Loucy (cell line): ENCODE measurements around the gene FOXO6.

Experiments
- EZH2phosphoT487 ChIP-seq: fragments of 200-600 bp; IDR thresholded peaks from 2 replicates; pipeline ENCODE4 v1.6.1; 2018; ENCODE audit warnings: antibody characterized with exemption, mild to moderate bottlenecking, moderate library complexity, borderline replicate concordance
- TF ChIP-seq, protein P1 (sequence below): fragments of 200-600 bp; sonication (generic); conservative IDR thresholded peaks from 2 replicates; pipeline ENCODE4 v1.5.1; 2014; ENCODE audit warnings: mild to moderate bottlenecking, antibody characterized with exemption, low read length

- TF ChIP-seq, protein P1, sequence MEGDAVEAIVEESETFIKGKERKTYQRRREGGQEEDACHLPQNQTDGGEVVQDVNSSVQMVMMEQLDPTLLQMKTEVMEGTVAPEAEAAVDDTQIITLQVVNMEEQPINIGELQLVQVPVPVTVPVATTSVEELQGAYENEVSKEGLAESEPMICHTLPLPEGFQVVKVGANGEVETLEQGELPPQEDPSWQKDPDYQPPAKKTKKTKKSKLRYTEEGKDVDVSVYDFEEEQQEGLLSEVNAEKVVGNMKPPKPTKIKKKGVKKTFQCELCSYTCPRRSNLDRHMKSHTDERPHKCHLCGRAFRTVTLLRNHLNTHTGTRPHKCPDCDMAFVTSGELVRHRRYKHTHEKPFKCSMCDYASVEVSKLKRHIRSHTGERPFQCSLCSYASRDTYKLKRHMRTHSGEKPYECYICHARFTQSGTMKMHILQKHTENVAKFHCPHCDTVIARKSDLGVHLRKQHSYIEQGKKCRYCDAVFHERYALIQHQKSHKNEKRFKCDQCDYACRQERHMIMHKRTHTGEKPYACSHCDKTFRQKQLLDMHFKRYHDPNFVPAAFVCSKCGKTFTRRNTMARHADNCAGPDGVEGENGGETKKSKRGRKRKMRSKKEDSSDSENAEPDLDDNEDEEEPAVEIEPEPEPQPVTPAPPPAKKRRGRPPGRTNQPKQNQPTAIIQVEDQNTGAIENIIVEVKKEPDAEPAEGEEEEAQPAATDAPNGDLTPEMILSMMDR, result no peak
- TF ChIP-seq EZH2phosphoT487, result no peak
Observed at GRCh38 chr1:41427122-41427913, 66.1 kb downstream of the FOXO6 start.
